ENCODE data around the gene SCNN1B.
"Not testable (repeated sequence)": the region's sequence is repeated elsewhere in the genome, so short reads cannot be mapped to it uniquely, and the experiment has no call there.

SCNN1B gene

GRCh38 chr16:23302045-23302956, at the start of gene SCNN1B:
TSS of gene SCNN1B (plus strand) at chr16:23302302. CDS start at chr16:23348600, 46,298 bp downstream.
- no peak for DNase-seq (ENCODE audit: low read depth)

GRCh38 chr16:23252310-23252709, 49.8 kb upstream of the SCNN1B start:
- DNase-seq (ENCODE audit: low read depth) = no peak

GRCh38 chr16:23253650-23254049, 48.5 kb upstream of the SCNN1B start:
- DNase-seq (ENCODE audit: low read depth) = not testable (repeated sequence)

- DNase-seq (ENCODE audit: low read depth) = no peak
Measured at GRCh38 chr16:23254338-23254737, 47.8 kb upstream of the SCNN1B start.

- no peak for DNase-seq (ENCODE audit: low read depth)
Measured at GRCh38 chr16:23255000-23255399, 47.1 kb upstream of the SCNN1B start.

- no peak for DNase-seq (ENCODE audit: low read depth)
Measured at GRCh38 chr16:23256440-23256839, 45.7 kb upstream of the SCNN1B start.

- DNase-seq (ENCODE audit: low read depth) = no peak
Measured at GRCh38 chr16:23257682-23258081, 44.4 kb upstream of the SCNN1B start.

- no peak for DNase-seq (ENCODE audit: low read depth)
Measured at GRCh38 chr16:23258919-23259237, 43.2 kb upstream of the SCNN1B start.

GRCh38 chr16:23267647-23268046, 34.5 kb upstream of the SCNN1B start:
- DNase-seq (ENCODE audit: low read depth) = no peak

- DNase-seq (ENCODE audit: low read depth) = no peak
Measured at GRCh38 chr16:23268561-23268960, 33.5 kb upstream of the SCNN1B start.

- DNase-seq (ENCODE audit: low read depth) = no peak
Measured at GRCh38 chr16:23269248-23269953, 32.7 kb upstream of the SCNN1B start.

- DNase-seq (ENCODE audit: low read depth) = no peak
Measured at GRCh38 chr16:23270654-23271053, 31.4 kb upstream of the SCNN1B start.

GRCh38 chr16:23274968-23275367, 27.1 kb upstream of the SCNN1B start:
- DNase-seq (ENCODE audit: low read depth) = no peak

- no peak for DNase-seq (ENCODE audit: low read depth)
Measured at GRCh38 chr16:23276821-23277220, 25.3 kb upstream of the SCNN1B start.

- no peak for DNase-seq (ENCODE audit: low read depth)
Measured at GRCh38 chr16:23278031-23278430, 24.1 kb upstream of the SCNN1B start.

- no peak for DNase-seq (ENCODE audit: low read depth)
Measured at GRCh38 chr16:23279721-23280153, 22.4 kb upstream of the SCNN1B start.

- DNase-seq (ENCODE audit: low read depth) = no peak
Measured at GRCh38 chr16:23280483-23280967, 21.6 kb upstream of the SCNN1B start.

- no peak for DNase-seq (ENCODE audit: low read depth)
Measured at GRCh38 chr16:23282568-23282967, 19.5 kb upstream of the SCNN1B start.

GRCh38 chr16:23283571-23283970, 18.5 kb upstream of the SCNN1B start:
- DNase-seq (ENCODE audit: low read depth) = no peak

GRCh38 chr16:23284584-23284983, 17.5 kb upstream of the SCNN1B start:
- DNase-seq (ENCODE audit: low read depth) = no peak

- DNase-seq (ENCODE audit: low read depth) = no peak
Measured at GRCh38 chr16:23286131-23286532, 16.0 kb upstream of the SCNN1B start.

GRCh38 chr16:23288209-23288608, 13.9 kb upstream of the SCNN1B start:
- DNase-seq (ENCODE audit: low read depth) = no peak
